Tibial nerve (tissue), 4 donors: ENCODE data around the gene PANK3.

Source experiments
- CTCF ChIP-seq, 5 experiments: fragments of 200-600 bp in 3 of 5; fragments of 450-650 bp in 2 of 5; sonication (generic) in 3 of 5; IDR thresholded peaks; one replicate each; pipeline ENCODE4 v1.5.1; 2016 to 2019; ENCODE audit warnings: antibody characterized with exemption in 5 of 5, mild to moderate bottlenecking in 3 of 5, moderate library complexity in 2 of 5
- EP300 ChIP-seq, 2 donors: sonication (generic); formaldehyde crosslinking; IDR thresholded peaks; one replicate each; pipeline ENCODE4 v1.6.1; 2017; ENCODE audit warnings: antibody characterized with exemption in 2 of 2, mild to moderate bottlenecking in 1 of 2
- POLR2A ChIP-seq, 2 donors: fragments of 450-650 bp; IDR thresholded peaks; one replicate each; pipeline ENCODE4 v1.6.1; 2017; ENCODE audit warnings: antibody characterized with exemption in 2 of 2, mild to moderate bottlenecking in 2 of 2, moderate library complexity in 2 of 2

GRCh38 chr5:168513861-168514428 is 65.2 kb downstream of the PANK3 start:
- TF ChIP-seq CTCF (IDR thresholded peaks at IDR 0.05) (no peak), POLR2A (IDR thresholded peaks at IDR 0.05) (no peak), EP300 (IDR thresholded peaks at IDR 0.05) (no peak)
